SK-N-SH (cell line): ENCODE data around the gene RLF. TPM values are rescaled to one million over a fixed set of nuclear protein-coding genes. Genes with fewer than 3 reads are reported as not detected.
A peak's percentile ranks its signal among the peaks of the same experiment; 100 is the strongest.

Experiments used
- CTCF ChIA-PET: fragments of 300-600, 350-600 bp; formaldehyde crosslinking; extraction: SDS; loops from one replicate; lab custom pipeline; 2021; lab: Yijun Ruan, JAX
- POLR2A ChIA-PET: fragments of 350-600 bp; sonication (Branson Sonifier 250); formaldehyde crosslinking; extraction: SDS; loops from one replicate; lab custom pipeline; 2020; ENCODE audit warnings: antibody characterized with exemption, inconsistent platforms; lab: Yijun Ruan, JAX
- DNase-seq: peaks from one replicate; pipeline ENCODE4 v3.0.0; 2012
- H2AFZ ChIP-seq: fragments of 200-600 bp; sonication (generic); 2 replicates; pipeline ENCODE4 v1.8.1; 2016; ENCODE audit warnings: antibody characterized with exemption, mild to moderate bottlenecking, low read depth
- H3F3A ChIP-seq: fragments of 200-600 bp; sonication (generic); replicated peaks from 2 replicates; pipeline ENCODE3; 2016; ENCODE audit warnings: antibody characterized with exemption, mild to moderate bottlenecking; ENCODE audit not compliant: insufficient read depth
- H3K27ac ChIP-seq, 2 experiments: fragments of 200-500 bp in 1 of 2; fragments of 200-600 bp in 1 of 2; sonication (Bioruptor generic) in 1 of 2; sonication (generic), shearing (Covaris generic) in 1 of 2; 2 replicates each; pipeline versions ENCODE4 v1.5.1 to v1.6.1; 2014 to 2016; ENCODE audit warnings: low read depth in 2 of 2, inconsistent platforms in 1 of 2, low read length in 1 of 2, mild to moderate bottlenecking in 1 of 2, mixed read lengths in 1 of 2
- H3K27me3 ChIP-seq: fragments of 200-600 bp; sonication (generic), shearing (Covaris generic); 2 replicates; pipeline ENCODE4 v1.6.1; 2016; ENCODE audit warnings: mixed run types; ENCODE audit not compliant: insufficient read depth
- H3K36me3 ChIP-seq, 2 experiments: fragments of 200-500 bp in 1 of 2; fragments of 200-600 bp in 1 of 2; sonication (Bioruptor generic) in 1 of 2; sonication (generic) in 1 of 2; replicated peaks in 1 of 2; 2 replicates each; pipeline versions ENCODE3 to v1.5.1; 2014 to 2016; ENCODE audit warnings: low read length in 1 of 2, mild to moderate bottlenecking in 1 of 2; ENCODE audit not compliant: insufficient read depth in 2 of 2, control insufficient read depth in 1 of 2
- H3K4me1 ChIP-seq, 2 experiments: fragments of 200-500 bp in 1 of 2; fragments of 200-600 bp in 1 of 2; sonication (Bioruptor generic) in 1 of 2; sonication (generic), shearing (Covaris generic) in 1 of 2; 2 replicates each; pipeline versions ENCODE4 v1.5.1 to v1.6.1; 2014 to 2016; ENCODE audit warnings: low read depth in 1 of 2, low read length in 1 of 2, mixed run types in 1 of 2; ENCODE audit not compliant: insufficient read depth in 2 of 2, control insufficient read depth in 1 of 2
- H3K4me2 ChIP-seq: fragments of 200-600 bp; sonication (generic), shearing (Covaris generic); 2 replicates; pipeline ENCODE4 v1.6.1; 2017; ENCODE audit warnings: mixed run types
- H3K4me3 ChIP-seq, 2 experiments: fragments of 200-500 bp in 1 of 2; fragments of 200-600 bp in 1 of 2; sonication (Bioruptor generic) in 1 of 2; sonication (generic), shearing (Covaris generic) in 1 of 2; 2 replicates each; pipeline versions ENCODE4 v1.5.1 to v1.8.1; 2014 to 2016; ENCODE audit warnings: low read depth in 2 of 2, inconsistent platforms in 1 of 2, low read length in 1 of 2, mild to moderate bottlenecking in 1 of 2, mixed read lengths in 1 of 2, moderate library complexity in 1 of 2
- H3K79me2 ChIP-seq: fragments of 200-600 bp; sonication (generic); 2 replicates; pipeline ENCODE4 v1.8.1; 2017; ENCODE audit warnings: mild to moderate bottlenecking; ENCODE audit not compliant: insufficient read depth
- H3K9ac ChIP-seq: fragments of 200-600 bp; sonication (generic); 2 replicates; pipeline ENCODE4 v1.6.1; 2017; ENCODE audit warnings: mixed run types
- H3K9me2 ChIP-seq: fragments of 200-600 bp; sonication (generic); 2 replicates; pipeline ENCODE4 v1.6.1; 2017; ENCODE audit warnings: mixed run types
- H3K9me3 ChIP-seq: fragments of 200-600 bp; sonication (generic); 2 replicates; pipeline ENCODE4 v1.6.1; 2017; ENCODE audit warnings: mixed run types, mild to moderate bottlenecking, moderate library complexity
- H4K20me1 ChIP-seq: fragments of 200-600 bp; sonication (generic); 2 replicates; pipeline ENCODE4 v1.6.1; 2017; ENCODE audit warnings: mild to moderate bottlenecking, mixed run types; ENCODE audit not compliant: insufficient read depth
- FOXJ3 ChIP-seq: sonication (generic); formaldehyde crosslinking; IDR thresholded peaks from 2 replicates; pipeline ENCODE4 v1.5.1; 2020; ENCODE audit warnings: mild to moderate bottlenecking, missing genetic modification reagents
- IRF3 ChIP-seq: fragments of 150-350 bp; IDR thresholded peaks from 2 replicates; pipeline ENCODE4 v1.6.1; 2016; ENCODE audit warnings: mild to moderate bottlenecking, low read depth, low read length
- JUND ChIP-seq: IDR thresholded peaks from 2 replicates; pipeline ENCODE4 v1.4.0; 2012
- NFIC ChIP-seq: IDR thresholded peaks from 2 replicates; pipeline ENCODE4 v1.4.0; 2012; ENCODE audit warnings: borderline replicate concordance
- NRF1 ChIP-seq: IDR thresholded peaks from 2 replicates; pipeline ENCODE4 v1.6.1; 2012; ENCODE audit warnings: low read depth, mild to moderate bottlenecking, low read length
- POLR2AphosphoS5 ChIP-seq: IDR thresholded peaks from 2 replicates; pipeline ENCODE4 v1.6.1; 2012; ENCODE audit warnings: low read depth, low read length
- RAD21 ChIP-seq: IDR thresholded peaks from 2 replicates; pipeline ENCODE4 v1.6.1; 2012; ENCODE audit warnings: mild to moderate bottlenecking, low read length
- REST ChIP-seq: IDR thresholded peaks from 2 replicates; pipeline ENCODE4 v1.6.1; 2012; ENCODE audit warnings: mild to moderate bottlenecking, low read depth, low read length, moderate library complexity
- SIN3A ChIP-seq: IDR thresholded peaks from 2 replicates; pipeline ENCODE4 v1.6.1; 2012; ENCODE audit warnings: low read depth, mild to moderate bottlenecking, low read length, moderate library complexity, borderline replicate concordance
- SMC3 ChIP-seq: IDR thresholded peaks from 2 replicates; pipeline ENCODE4 v1.6.1; 2012; ENCODE audit warnings: low read depth, low read length, improper control_type of control experiment
- TAF1 ChIP-seq: IDR thresholded peaks from 2 replicates; pipeline ENCODE4 v1.6.1; 2012; ENCODE audit warnings: low read depth, mild to moderate bottlenecking, low read length, moderate library complexity, borderline replicate concordance
- TCF12 ChIP-seq: IDR thresholded peaks from 2 replicates; pipeline ENCODE4 v1.4.0; 2012
- TEAD4 ChIP-seq: IDR thresholded peaks from 2 replicates; pipeline ENCODE4 v1.4.0; 2012; ENCODE audit warnings: mild to moderate bottlenecking, borderline replicate concordance; ENCODE audit not compliant: insufficient read depth
- USF2 ChIP-seq: fragments of 150-350 bp; IDR thresholded peaks from 2 replicates; pipeline ENCODE4 v1.6.1; 2017; ENCODE audit warnings: antibody characterized with exemption, low read length, low read depth, borderline replicate concordance
- WGBS: methylation state at CpG from one replicate; pipeline ENCODE4 v1.1.6; 2017; ENCODE audit warnings: low lambda C conversion rate; 5-methylcytosine and 5-hydroxymethylcytosine counted together
- polyA plus RNA-seq, 3 experiments: library from polyadenylated mRNA; depleted of rRNA; stranded (reverse); fragments of >200 nt; gene quantifications; 2 replicates each; pipeline ENCODE4 v1.2.3, GENCODE V29; 2012
- TF ChIP-seq, protein P1 (sequence below): IDR thresholded peaks from 2 replicates; pipeline ENCODE4 v1.4.0; 2012; ENCODE audit warnings: low read depth, borderline replicate concordance
- TF ChIP-seq, protein P2 (sequence below): IDR thresholded peaks from 2 replicates; pipeline ENCODE4 v1.4.0; 2012; ENCODE audit warnings: low read depth

Gene RLF
- polyA plus RNA-seq, 1 of the 3 experiments (the other 2 are of a cell fraction): 2.3 TPM

GRCh38 chr1:40257688-40258444, 96.7 kb downstream of the RLF start, which contains the start of gene ZMPSTE24 (continued):
- TF ChIP-seq, protein P1, sequence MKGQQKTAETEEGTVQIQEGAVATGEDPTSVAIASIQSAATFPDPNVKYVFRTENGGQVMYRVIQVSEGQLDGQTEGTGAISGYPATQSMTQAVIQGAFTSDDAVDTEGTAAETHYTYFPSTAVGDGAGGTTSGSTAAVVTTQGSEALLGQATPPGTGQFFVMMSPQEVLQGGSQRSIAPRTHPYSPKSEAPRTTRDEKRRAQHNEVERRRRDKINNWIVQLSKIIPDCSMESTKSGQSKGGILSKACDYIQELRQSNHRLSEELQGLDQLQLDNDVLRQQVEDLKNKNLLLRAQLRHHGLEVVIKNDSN: peak; percentile 35; the same call in 1 of the 2 replicates
- TF ChIP-seq TEAD4 (no peak), JUND (no peak; the same call in 1 of the 2 replicates), NRF1 (no peak), FOXJ3 (CRISPR knock-in tag) (peak; percentile 51; the same call in 1 of the 2 replicates), POLR2AphosphoS5 (peak; percentile 86), IRF3 (peak; percentile 7; the same call in 1 of the 2 replicates), USF2 (no peak), TCF12 (peak; percentile 32; the same call in 1 of the 2 replicates), RAD21 (no peak), NFIC (0 out of 2 replicates have a peak, but pooled peaks have one; percentile 16), TAF1 (peak; percentile 81), SIN3A (peak; percentile 98)
- TF ChIP-seq, protein P2, sequence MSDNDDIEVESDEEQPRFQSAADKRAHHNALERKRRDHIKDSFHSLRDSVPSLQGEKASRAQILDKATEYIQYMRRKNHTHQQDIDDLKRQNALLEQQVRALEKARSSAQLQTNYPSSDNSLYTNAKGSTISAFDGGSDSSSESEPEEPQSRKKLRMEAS: peak; percentile 89

GRCh38 chr1:40258445-40258769, 97.2 kb downstream of the RLF start:
- no peaks in the 10 kb centered on the region for H4K20me1 ChIP-seq
- H3K4me2 ChIP-seq: peak overlapping the region; percentile 88
- H3K4me3 ChIP-seq: peak overlapping the region; percentile 75 to 93
- H3K9me3 ChIP-seq: no peaks in the 10 kb centered on the region
- H3K79me2 ChIP-seq: peaks cover 79% of the 10 kb centered on the region
- TF ChIP-seq SMC3 (no peak), FOXJ3 (CRISPR knock-in tag) (no peak), REST (no peak), TCF12 (no peak)
- TF ChIP-seq, protein P1: no peak
- peak overlapping the region; percentile 99 for H3K9ac ChIP-seq
- peaks cover 9% of the 10 kb centered on the region for H3F3A ChIP-seq
- peaks cover 28 to 38% of the 10 kb centered on the region in 2 experiments for H3K36me3 ChIP-seq
- no peaks in the 10 kb centered on the region for H3K9me2 ChIP-seq
- peak overlapping the region; percentile 66 to 99 for H3K27ac ChIP-seq
- H3K27me3 ChIP-seq: no peaks in the 10 kb centered on the region
- ChIA-PET CTCF (interaction anchor here (1.7 kb wide), 1 partner anchor 20 kb away, joined by 5 read pairs; no protein-coding TSS in a partner anchor), POLR2A (interaction anchor here (0.7 kb wide), 1 partner anchor 124 kb away, joined by 3 read pairs; no protein-coding TSS in a partner anchor)
- peaks cover 10 to 11% of the 10 kb centered on the region in 2 experiments; a peak in 3 of 4 replicates for H3K4me1 ChIP-seq
- no peak for DNase-seq
- WGBS: 0% methylated on average over 3 of the region's 10 CpGs
- H2AFZ ChIP-seq: peak overlapping the region; percentile 74
